ENCODE data around the gene THRB.
A peak's percentile ranks its signal among the peaks of the same experiment; 100 is the strongest.

The THRB gene

DNA sequence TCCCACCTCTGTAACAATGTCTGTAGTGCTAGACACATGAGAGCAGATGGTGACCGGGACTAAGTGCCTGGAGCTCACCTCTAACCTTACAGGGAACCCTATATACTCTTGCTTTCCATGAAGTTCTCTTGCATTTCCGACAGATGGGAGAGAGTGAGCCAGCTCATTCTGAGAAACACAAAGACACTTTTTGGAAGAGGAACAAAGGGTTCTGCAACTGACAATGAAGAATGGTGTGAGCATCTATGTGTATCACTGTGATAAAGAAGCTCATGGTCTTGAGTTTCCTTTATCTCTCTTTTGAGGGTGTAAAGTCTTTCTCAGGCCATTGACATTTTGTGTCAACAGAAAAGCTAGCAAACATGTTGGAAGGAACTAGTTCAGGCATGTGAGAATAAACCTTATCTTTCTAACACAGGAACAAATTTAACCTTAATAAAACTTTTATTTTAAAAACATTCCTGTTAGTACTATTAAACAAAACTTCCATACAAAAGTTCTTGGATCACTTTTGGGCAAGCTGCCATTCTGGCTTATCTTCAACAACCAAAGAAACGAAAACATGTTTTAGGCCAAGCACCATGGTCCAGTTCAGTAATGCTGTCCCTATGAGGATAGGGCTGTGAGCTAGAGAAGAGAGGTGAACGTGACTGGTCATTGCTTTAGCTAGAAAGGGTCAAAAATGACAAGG lies 142.7 kb downstream of the THRB start:
- DNase-seq (ENCODE audit: low read depth): peak; percentile 50

DNA sequence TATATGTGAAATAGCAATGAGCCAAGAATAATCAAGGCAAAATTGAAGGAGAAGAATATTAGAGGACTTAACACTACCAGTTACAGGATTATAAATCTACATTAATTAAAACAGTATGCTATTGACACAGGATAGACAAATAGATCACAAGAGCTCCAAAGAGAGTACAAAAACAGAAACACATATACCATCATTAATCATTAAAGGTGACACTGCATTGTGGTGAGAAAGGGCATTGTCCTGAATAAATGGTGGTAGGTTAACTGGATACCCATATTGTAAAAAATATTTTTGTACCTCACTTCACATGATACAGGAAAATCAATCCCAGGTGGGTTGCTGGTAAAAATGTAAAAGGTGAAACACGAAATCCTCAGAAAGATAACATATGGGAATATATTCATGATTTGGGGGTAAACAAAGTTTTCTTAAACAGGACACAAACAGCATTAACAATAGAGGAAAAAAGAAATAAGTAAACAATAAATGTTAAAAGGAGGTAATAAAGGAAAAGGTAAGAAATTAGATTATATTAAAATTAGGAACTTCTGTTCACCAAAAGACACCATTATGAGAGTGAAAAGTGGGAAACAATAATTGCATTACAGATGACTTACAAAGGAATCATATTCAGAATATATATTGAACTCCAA lies 145.2 kb downstream of the THRB start:
- no peak for DNase-seq (ENCODE audit: low read depth)

DNA sequence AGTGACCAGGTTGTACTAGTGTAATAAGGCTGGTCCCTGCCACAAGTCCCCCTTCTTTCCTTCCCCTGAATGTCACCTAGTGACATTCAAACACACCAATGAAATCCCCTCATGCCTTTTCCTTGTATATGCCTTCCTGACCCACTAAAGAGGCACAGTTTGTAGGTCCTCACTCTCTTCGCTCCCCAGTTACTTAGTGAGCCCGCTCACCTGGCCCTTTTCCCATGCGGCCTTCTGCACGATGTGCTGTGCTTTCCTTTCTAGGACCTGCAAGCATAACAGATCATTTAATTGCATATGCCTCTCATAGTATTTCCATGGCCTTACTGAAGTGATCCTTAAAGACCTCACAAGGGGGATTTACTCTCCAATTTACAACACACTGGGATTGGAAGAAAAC lies 146.3 kb downstream of the THRB start:
- no peak for DNase-seq (ENCODE audit: low read depth)

- DNase-seq (ENCODE audit: low read depth): no peak
These were observed 149.7 kb downstream of the THRB start for GRCh38 chr3:24344784-24345439.

- DNase-seq (ENCODE audit: low read depth): peak; percentile 56
These were observed 151.4 kb downstream of the THRB start for GRCh38 chr3:24343084-24343783.

DNA sequence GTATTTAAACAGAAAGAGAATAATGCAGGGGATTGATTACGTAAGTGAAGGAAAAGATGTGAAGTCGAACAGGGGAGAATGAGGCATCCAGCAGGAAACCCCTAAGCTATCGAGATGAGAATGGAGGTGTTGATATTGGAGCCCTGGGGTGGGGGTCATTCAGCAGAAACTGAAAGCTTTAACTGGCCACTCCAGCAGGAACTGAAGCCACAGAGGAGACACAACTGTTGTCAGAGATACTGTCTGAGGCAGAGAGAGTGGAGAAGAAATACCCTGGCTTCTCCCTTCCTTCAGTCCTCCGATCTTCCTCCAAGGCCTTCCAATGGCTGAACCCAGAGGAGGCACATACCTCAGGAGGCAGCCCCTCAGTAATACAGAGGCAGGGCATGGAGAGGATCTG lies 152.4 kb downstream of the THRB start:
- no peak for DNase-seq (ENCODE audit: low read depth)

GRCh38 chr3:24341668-24342067 lies 153.0 kb downstream of the THRB start:
- no peak for DNase-seq (ENCODE audit: low read depth)

- DNase-seq (ENCODE audit: low read depth): no peak
These were observed 153.7 kb downstream of the THRB start for GRCh38 chr3:24340966-24341365.

GRCh38 chr3:24340161-24340560 lies 154.5 kb downstream of the THRB start:
- no peak for DNase-seq (ENCODE audit: low read depth)

GRCh38 chr3:24339266-24339825 lies 155.3 kb downstream of the THRB start:
- DNase-seq (ENCODE audit: low read depth): no peak

DNA sequence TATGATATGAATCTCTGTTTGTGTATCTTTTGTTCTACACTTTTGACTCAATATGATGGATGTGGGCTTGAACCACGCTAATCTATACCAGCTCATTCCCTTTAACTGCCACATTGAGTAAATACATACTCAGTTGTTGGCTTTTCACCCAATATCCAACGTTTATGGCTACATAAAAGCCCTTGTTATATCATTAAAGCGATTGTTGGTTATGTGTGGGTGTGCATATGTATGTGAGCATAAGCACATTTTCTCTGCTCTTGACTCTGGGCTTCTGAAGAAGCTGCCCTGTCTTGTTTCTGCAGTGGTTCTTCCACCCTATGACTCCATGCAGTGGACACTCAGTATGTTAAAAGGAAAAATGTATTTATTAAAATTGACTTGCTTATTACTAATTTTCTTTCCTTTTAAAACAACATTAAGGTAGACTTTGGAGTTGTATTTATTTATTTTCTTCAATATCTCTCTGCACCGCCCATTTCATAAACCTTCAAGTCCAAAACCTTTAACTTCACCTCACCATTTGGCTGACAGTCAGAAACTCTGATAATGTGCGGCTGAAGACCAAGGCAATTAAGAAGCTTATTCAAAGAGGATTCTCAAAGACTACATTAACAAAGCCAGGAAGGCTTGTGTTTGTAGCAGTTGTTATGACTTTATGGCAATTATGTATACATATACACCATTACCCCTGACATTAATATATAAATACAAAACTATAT lies 156.1 kb downstream of the THRB start:
- no peak for DNase-seq (ENCODE audit: low read depth)

GRCh38 chr3:24336101-24336500 lies 158.5 kb downstream of the THRB start:
- no peak for DNase-seq (ENCODE audit: low read depth)

- DNase-seq (ENCODE audit: low read depth): no peak
These were observed 162.6 kb downstream of the THRB start for GRCh38 chr3:24332092-24332491.

GRCh38 chr3:24323272-24323671 lies 171.4 kb downstream of the THRB start:
- DNase-seq (ENCODE audit: low read depth): no peak

DNA sequence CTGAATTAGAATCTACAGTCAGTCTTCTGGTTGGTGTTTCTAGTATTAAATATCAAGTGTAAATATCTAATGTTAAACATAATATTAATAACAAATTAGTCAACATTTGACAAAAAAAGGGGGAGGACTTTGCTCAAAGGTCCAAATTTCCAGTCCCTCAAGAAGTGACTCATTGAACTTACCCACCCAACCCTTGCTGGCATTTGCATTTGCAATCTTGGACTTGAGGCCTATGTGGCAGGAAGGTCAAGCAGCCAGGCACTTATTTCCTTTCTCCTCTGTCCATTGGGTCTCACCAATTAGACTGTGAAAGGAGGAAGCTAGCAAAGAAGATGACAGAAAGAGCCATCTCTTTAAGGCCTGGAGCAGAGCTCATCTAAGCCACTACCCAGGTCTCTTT lies 174.0 kb downstream of the THRB start:
- DNase-seq (ENCODE audit: low read depth): no peak

DNA sequence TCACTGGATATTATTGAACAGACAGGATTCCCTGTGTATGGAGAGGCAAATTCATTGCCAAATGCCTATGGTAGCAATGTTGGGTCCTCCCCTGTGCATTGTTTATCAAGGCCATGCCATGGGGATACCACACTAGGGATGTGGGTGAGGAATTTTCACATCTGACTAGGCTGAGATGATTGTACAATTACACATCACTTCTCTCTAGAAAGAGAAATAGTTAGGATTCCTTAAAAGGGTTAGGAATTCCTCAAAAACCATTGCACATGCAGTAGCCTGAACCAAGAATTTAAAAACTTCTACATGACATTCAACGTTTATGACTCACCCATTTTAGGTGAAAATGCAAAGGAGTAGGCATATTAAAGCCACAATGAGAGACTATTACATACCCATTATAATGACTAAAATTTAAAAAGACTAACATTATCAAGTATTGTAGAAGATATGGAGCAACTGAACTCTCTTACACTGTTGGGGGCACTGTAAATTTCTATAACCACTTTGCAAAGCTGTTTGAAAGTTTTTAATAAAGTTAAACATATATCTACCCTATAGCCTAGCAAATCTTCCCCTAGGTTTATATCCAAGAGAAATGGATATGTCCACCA lies 175.9 kb downstream of the THRB start:
- peak; percentile 66 for DNase-seq (ENCODE audit: low read depth)

- DNase-seq (ENCODE audit: low read depth): no peak
These were observed 177.7 kb downstream of the THRB start for GRCh38 chr3:24316887-24317383.

DNA sequence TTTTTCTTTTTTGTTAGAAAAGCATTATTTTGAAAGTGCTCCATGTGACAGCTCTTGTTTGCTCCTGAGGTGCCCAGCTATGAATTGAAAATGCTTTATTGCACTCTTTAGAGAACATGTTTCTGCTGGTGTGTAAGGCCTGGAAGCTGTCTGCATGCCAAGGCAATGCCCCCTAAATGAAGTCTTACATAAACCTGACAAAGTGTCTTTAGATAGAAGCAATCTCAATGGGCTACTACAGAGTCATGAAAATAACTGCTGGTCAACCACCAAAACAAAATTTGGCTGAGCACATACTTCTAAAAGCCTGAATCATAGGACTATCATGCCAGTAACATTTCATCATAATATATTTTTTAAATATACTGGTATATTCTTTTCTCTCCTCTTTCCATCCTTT lies 178.7 kb downstream of the THRB start:
- no peak for DNase-seq (ENCODE audit: low read depth)

GRCh38 chr3:24315356-24315755 lies 179.3 kb downstream of the THRB start:
- DNase-seq (ENCODE audit: low read depth): no peak

DNA sequence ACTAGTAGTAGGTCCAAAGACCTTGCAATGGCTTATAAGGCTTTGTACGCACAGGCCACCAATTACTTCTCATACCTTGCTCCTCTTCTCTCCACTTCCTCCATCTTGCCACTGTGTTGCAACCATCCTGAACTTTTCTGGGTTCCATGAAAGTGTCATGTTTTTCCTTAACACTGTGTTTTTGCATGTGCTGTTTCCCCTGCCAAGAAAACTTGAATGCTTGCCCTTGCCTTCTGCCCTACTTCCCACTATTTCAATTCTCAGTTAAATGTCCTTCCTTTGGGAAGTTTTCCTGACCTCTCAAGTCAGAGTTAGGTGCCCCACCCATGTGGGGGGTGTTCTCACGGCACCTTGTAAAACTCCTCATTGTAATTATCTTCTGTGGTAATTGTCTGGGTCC lies 182.8 kb downstream of the THRB start:
- DNase-seq (ENCODE audit: low read depth): no peak

GRCh38 chr3:24310887-24311286 lies 183.8 kb downstream of the THRB start:
- no peak for DNase-seq (ENCODE audit: low read depth)
